Endothelial cell of umbilical vein (primary cell): ENCODE measurements around the gene CNPY1. TPM values are rescaled to one million over a fixed set of nuclear protein-coding genes. Genes with fewer than 3 reads are reported as not detected.

Experiments used
- BruUV-seq: library from RNA; stranded (reverse); fragments of 400-500 nt; replicated peaks from 2 replicates; lab custom pipeline; 2021; lab: Mats Ljungman, UMichigan
- CTCF ChIA-PET: fragments of 300-600, 350-600 bp; sonication (Branson Sonifier 250); formaldehyde crosslinking; loops from one replicate; lab custom pipeline; 2021; ENCODE audit warnings: antibody characterized with exemption, inconsistent platforms; lab: Charles Lee
- POLR2A ChIA-PET: fragments of 300-600, 350-600 bp; sonication (Branson Sonifier 250); formaldehyde crosslinking; loops from one replicate; lab custom pipeline; 2021; ENCODE audit warnings: antibody characterized with exemption, inconsistent platforms; lab: Charles Lee
- DNase-seq: peaks from one replicate; pipeline ENCODE4 v3.0.0-alpha.2; 2011; ENCODE audit warnings: low read depth, low spot score
- FAIRE-seq: peaks from 2 replicates; lab custom pipeline; 2011; peaks lifted over from hg19 to GRCh38; lab: Jason Lieb, UNC
- H2AFZ ChIP-seq: 2 replicates; pipeline ENCODE4 v1.6.0; 2012; ENCODE audit warnings: low read depth, low read length, control low read depth, inconsistent platforms
- H3K27ac ChIP-seq: 2 replicates; pipeline ENCODE4 v1.5.1; 2011; ENCODE audit warnings: low read depth, mild to moderate bottlenecking, control low read depth, low read length, moderate library complexity; ENCODE audit not compliant: insufficient read depth
- H3K27me3 ChIP-seq, 2 experiments: 2 replicates each; pipeline versions ENCODE4 v1.6.0 to v1.6.1; 2011; ENCODE audit warnings: low read length in 2 of 2, mixed read lengths in 1 of 2; ENCODE audit not compliant: control insufficient read depth in 2 of 2, insufficient read depth in 2 of 2
- H3K36me3 ChIP-seq, 2 experiments: 2 replicates in 1 of 2; 3 replicates in 1 of 2; pipeline ENCODE4 v1.5.1; 2011; ENCODE audit warnings: low read length in 2 of 2, mild to moderate bottlenecking in 1 of 2, moderate library complexity in 1 of 2; ENCODE audit not compliant: control insufficient read depth in 2 of 2, insufficient read depth in 2 of 2; ENCODE audit errors: extremely low read depth in 1 of 2
- H3K4me1 ChIP-seq: 3 replicates; pipeline ENCODE4 v1.5.1; 2011; ENCODE audit warnings: mild to moderate bottlenecking, low read length; ENCODE audit not compliant: control insufficient read depth, insufficient read depth; ENCODE audit errors: extremely low read depth
- H3K4me2 ChIP-seq: 2 replicates; pipeline ENCODE4 v1.6.1; 2011; ENCODE audit warnings: low read length, control low read depth, mixed read lengths; ENCODE audit not compliant: insufficient read depth
- H3K4me3 ChIP-seq, 3 experiments: fragments of 200-600 bp in 1 of 3; sonication (generic), shearing (Covaris generic) in 1 of 3; replicated peaks in 1 of 3; 2 replicates each; pipeline ENCODE4 v1.5.1; 2011 to 2016; ENCODE audit warnings: control low read depth in 3 of 3, low read length in 3 of 3, mild to moderate bottlenecking in 2 of 3, inconsistent platforms in 1 of 3, low read depth in 1 of 3, moderate library complexity in 1 of 3; ENCODE audit not compliant: insufficient read depth in 1 of 3
- H3K79me2 ChIP-seq: 2 replicates; pipeline ENCODE4 v1.6.0; 2012; ENCODE audit warnings: low read length, inconsistent platforms; ENCODE audit not compliant: control insufficient read depth, insufficient read depth
- H3K9ac ChIP-seq: replicated peaks from 2 replicates; pipeline ENCODE3; 2011; ENCODE audit warnings: low read length, control low read depth; ENCODE audit not compliant: insufficient read depth; ENCODE audit errors: extremely low read depth
- H3K9me1 ChIP-seq: replicated peaks from 3 replicates; pipeline ENCODE4 v1.6.0; 2011; ENCODE audit warnings: mild to moderate bottlenecking, low read length; ENCODE audit not compliant: control insufficient read depth, insufficient read depth; ENCODE audit errors: extremely low read depth
- H3K9me3 ChIP-seq: replicated peaks from 2 replicates; pipeline ENCODE4 v1.5.1; 2012; ENCODE audit warnings: low read length, inconsistent platforms; ENCODE audit not compliant: control insufficient read depth, insufficient read depth
- H4K20me1 ChIP-seq: replicated peaks from 2 replicates; pipeline ENCODE3; 2011; ENCODE audit warnings: mild to moderate bottlenecking, low read length; ENCODE audit not compliant: control insufficient read depth, insufficient read depth; ENCODE audit errors: extremely low read depth
- CTCF ChIP-seq, 2 donors: IDR thresholded peaks; 1 replicate in 1 of 2; 2 replicates in 1 of 2; pipeline ENCODE4 v1.5.1; 2011; ENCODE audit warnings: low read length in 2 of 2, mild to moderate bottlenecking in 2 of 2, moderate library complexity in 2 of 2, control low read depth in 1 of 2, inconsistent platforms in 1 of 2, low read depth in 1 of 2; ENCODE audit not compliant: insufficient read depth in 1 of 2; ENCODE audit errors: extremely low read depth in 1 of 2
- EZH2 ChIP-seq: IDR thresholded peaks from 2 replicates; pipeline ENCODE4 v1.6.1; 2012; ENCODE audit warnings: borderline replicate concordance, low read depth, mild to moderate bottlenecking, moderate library complexity, low read length, inconsistent platforms; ENCODE audit not compliant: severe bottlenecking
- FOS ChIP-seq: IDR thresholded peaks from 2 replicates; pipeline ENCODE4 v1.6.1; 2011; ENCODE audit warnings: mild to moderate bottlenecking, low read length, moderate library complexity, borderline replicate concordance; ENCODE audit not compliant: insufficient read depth
- GATA2 ChIP-seq: IDR thresholded peaks from 2 replicates; pipeline ENCODE4 v1.7.0; 2011; ENCODE audit warnings: low read depth, mild to moderate bottlenecking, moderate library complexity, mixed read lengths, low read length; ENCODE audit not compliant: insufficient read length, insufficient read depth
- JUN ChIP-seq: IDR thresholded peaks from 2 replicates; pipeline ENCODE4 v1.6.1; 2011; ENCODE audit warnings: borderline replicate concordance, low read depth; ENCODE audit not compliant: insufficient read length, insufficient read depth
- MAX ChIP-seq: IDR thresholded peaks from 2 replicates; pipeline ENCODE4 v1.6.1; 2011; ENCODE audit not compliant: insufficient read depth, insufficient read length
- MYC ChIP-seq: IDR thresholded peaks from one replicate; pipeline ENCODE4 v1.6.1; 2011; ENCODE audit warnings: mild to moderate bottlenecking, low read depth, low read length
- POLR2A ChIP-seq: IDR thresholded peaks from 2 replicates; pipeline ENCODE4 v1.6.1; 2012; ENCODE audit warnings: low read depth, mild to moderate bottlenecking, control low read depth, low read length
- POLR2AphosphoS5 ChIP-seq: IDR thresholded peaks from 2 replicates; pipeline ENCODE4 v1.6.1; 2012; ENCODE audit warnings: low read depth, mild to moderate bottlenecking, control low read depth, low read length, moderate library complexity; ENCODE audit not compliant: insufficient read depth
- dilution Hi-C: fragments of 300-500 bp; cut with MboI; formaldehyde crosslinking; loops from one replicate; pipeline ENCODE4 v1.15.0; 2019; ENCODE audit warnings: low sequenced_read_pairs; ENCODE audit not compliant: extremely low pct_ligation_motif_present
- intact Hi-C: fragments of 100-400 bp; cut with micrococcal nuclease; formaldehyde crosslinking; loops from one replicate; pipeline ENCODE4 v1.10.0; 2022
- polyA plus RNA-seq, 4 experiments: library from polyadenylated mRNA; depleted of rRNA in 3 of 4; stranded (reverse) in 3 of 4; unstranded in 1 of 4; fragments of >200 nt; gene quantifications; 2 replicates each; pipeline versions ENCODE4 v1.2.1 to v1.2.3, GENCODE V29; 2011 to 2012; ENCODE audit warnings: missing spikeins in 1 of 4
- total RNA-seq: library from RNA; stranded (reverse); gene quantifications from 2 replicates; pipeline ENCODE4 v1.2.3, GENCODE V29; 2021

Gene CNPY1
- total and polyA plus RNA-seq, 2 donors (not counting 3 experiments of a cell fraction or from before 2014, with no cell fraction given), result not detected

DNA sequence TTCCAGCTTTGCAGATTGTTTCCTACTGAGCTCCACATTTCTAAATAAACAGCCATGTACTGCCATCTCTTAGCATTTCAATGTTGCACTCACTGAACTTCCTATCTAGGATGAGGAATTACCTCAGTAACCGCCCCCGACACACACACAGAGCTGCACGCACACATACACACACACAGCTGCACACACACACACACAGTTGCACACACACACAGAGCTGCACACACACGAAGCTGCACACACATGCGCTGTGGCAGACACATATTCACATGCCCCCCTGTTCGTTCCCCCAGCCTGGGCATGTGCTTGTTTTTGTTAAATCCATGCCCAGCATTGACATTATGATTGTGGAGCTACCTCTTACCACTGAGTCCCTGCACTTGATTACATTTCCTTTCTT lies 39.6 kb upstream of the CNPY1 start:
- no peak overlapping the region for H3K4me3 ChIP-seq
- H3K4me2 ChIP-seq, result no peak overlapping the region
- TF ChIP-seq CTCF (IDR thresholded peaks at IDR 0.05; ENCODE audit: extremely low read depth in 1 of 2, insufficient read depth in 1 of 2, low read depth in 1 of 2, low read length in 2 of 2) (no peak), MAX (no peak), JUN (no peak), EZH2 (no peak), FOS (no peak), MYC (no peak), POLR2A (no peak), POLR2AphosphoS5 (no peak), GATA2 (no peak)
- no peak for FAIRE-seq
- POLR2A ChIA-PET, result no interaction called here
- H3K9me1 ChIP-seq, result no peaks in the 10 kb centered on the region
- no peak overlapping the region for H3K9ac ChIP-seq
- H2AFZ ChIP-seq, result no peak overlapping the region
- H3K9me3 ChIP-seq, result no peaks in the 10 kb centered on the region
- CTCF ChIA-PET, result interaction anchor here (1.1 to 2.2 kb wide), 3 partner anchors 10 to 13 kb away, joined by 3 to 19 read pairs (median 4); no protein-coding TSS in a partner anchor
- H3K27me3 ChIP-seq, result no peaks in the 10 kb centered on the region
- intact Hi-C loops (no loop called here), dilution Hi-C loops (no loop called here)
- H3K36me3 ChIP-seq, result no peaks in the 10 kb centered on the region
- H3K27ac ChIP-seq, result no peak overlapping the region
- H3K79me2 ChIP-seq, result no peaks in the 10 kb centered on the region
- no peaks in the 10 kb centered on the region for H3K4me1 ChIP-seq
- BruUV-seq, result no TSS peak
- H4K20me1 ChIP-seq, result no peaks in the 10 kb centered on the region
- no peak for DNase-seq
